Body of pancreas (tissue), 4 donors: ENCODE results near the gene ITPRIPL1. TPM values are rescaled to one million over a fixed set of nuclear protein-coding genes. Genes with fewer than 3 reads are reported as not detected.
"Not testable (repeated sequence)": the region's sequence is repeated elsewhere in the genome, so short reads cannot be mapped to it uniquely, and the experiment has no call there.

Experiments used
- ATAC-seq: fragments of 150-250 bp; one replicate; pipeline ENCODE4 v1.9.1; 2016
- DNase-seq, 4 donors: peaks; one replicate each; pipeline ENCODE4 v3.0.0-alpha.2; 2019
- H3K27ac ChIP-seq, 4 donors: fragments of 200-600 bp; sonication (generic); 1 replicate in 3 of 4; 2 replicates in 1 of 4; pipeline versions ENCODE4 v1.5.1 to v1.6.1; 2016 to 2019; ENCODE audit warnings: mild to moderate bottlenecking in 1 of 4, mixed read lengths in 1 of 4, moderate library complexity in 1 of 4
- H3K27me3 ChIP-seq, 2 donors: fragments of 200-600 bp; sonication (generic); one replicate each; pipeline ENCODE4 v1.6.0; 2016; ENCODE audit warnings: mild to moderate bottlenecking in 1 of 2
- H3K36me3 ChIP-seq, 2 donors: fragments of 200-600 bp; sonication (generic); replicated peaks in 1 of 2; 2 replicates each; pipeline ENCODE4 v1.5.1; 2016; ENCODE audit warnings: low read depth in 2 of 2; ENCODE audit not compliant: insufficient read depth in 1 of 2
- H3K4me1 ChIP-seq: fragments of 200-600 bp; sonication (generic); one replicate; pipeline ENCODE4 v1.6.0; 2016
- H3K4me3 ChIP-seq, 2 donors: fragments of 200-600 bp; sonication (generic); 1 replicate in 1 of 2; 2 replicates in 1 of 2; pipeline ENCODE4 v1.5.1; 2016 to 2019
- H3K9me3 ChIP-seq, 3 donors: fragments of 200-600 bp; sonication (generic); 1 replicate in 2 of 3; 2 replicates in 1 of 3; pipeline ENCODE4 v1.5.1; 2016
- POLR2A ChIP-seq, 3 donors: fragments of 450-650 bp; IDR thresholded peaks; one replicate each; pipeline ENCODE4 v1.6.1; 2016; ENCODE audit warnings: antibody characterized with exemption in 3 of 3, mild to moderate bottlenecking in 2 of 3
- WGBS, 2 donors: methylation state at CpG; one replicate each; pipeline ENCODE4 v1.1.5; 2017; 5-methylcytosine and 5-hydroxymethylcytosine counted together
- intact Hi-C: fragments of 100-400 bp; cut with DNase I; formaldehyde crosslinking; loops from one replicate; pipeline ENCODE4 v1.15.1; 2023
- total RNA-seq, 2 donors: library from RNA; depleted of rRNA; stranded (reverse); fragments of >200 nt; gene quantifications; one replicate each; pipeline ENCODE4 v1.1.0, GENCODE V29; 2016
- TF ChIP-seq, protein P1 (sequence below), 7 experiments: fragments of 450-650 bp in 4 of 7; fragments of 200-600 bp in 3 of 7; sonication (generic) in 3 of 7; IDR thresholded peaks; one replicate each; pipeline ENCODE4 v1.5.1; 2016 to 2019; ENCODE audit warnings: antibody characterized with exemption in 7 of 7

Gene ITPRIPL1
- 1 to 10 TPM in 1 of 2 donors, under 1 TPM in 1; 0.33 to 1.8 TPM for total RNA-seq

DNA sequence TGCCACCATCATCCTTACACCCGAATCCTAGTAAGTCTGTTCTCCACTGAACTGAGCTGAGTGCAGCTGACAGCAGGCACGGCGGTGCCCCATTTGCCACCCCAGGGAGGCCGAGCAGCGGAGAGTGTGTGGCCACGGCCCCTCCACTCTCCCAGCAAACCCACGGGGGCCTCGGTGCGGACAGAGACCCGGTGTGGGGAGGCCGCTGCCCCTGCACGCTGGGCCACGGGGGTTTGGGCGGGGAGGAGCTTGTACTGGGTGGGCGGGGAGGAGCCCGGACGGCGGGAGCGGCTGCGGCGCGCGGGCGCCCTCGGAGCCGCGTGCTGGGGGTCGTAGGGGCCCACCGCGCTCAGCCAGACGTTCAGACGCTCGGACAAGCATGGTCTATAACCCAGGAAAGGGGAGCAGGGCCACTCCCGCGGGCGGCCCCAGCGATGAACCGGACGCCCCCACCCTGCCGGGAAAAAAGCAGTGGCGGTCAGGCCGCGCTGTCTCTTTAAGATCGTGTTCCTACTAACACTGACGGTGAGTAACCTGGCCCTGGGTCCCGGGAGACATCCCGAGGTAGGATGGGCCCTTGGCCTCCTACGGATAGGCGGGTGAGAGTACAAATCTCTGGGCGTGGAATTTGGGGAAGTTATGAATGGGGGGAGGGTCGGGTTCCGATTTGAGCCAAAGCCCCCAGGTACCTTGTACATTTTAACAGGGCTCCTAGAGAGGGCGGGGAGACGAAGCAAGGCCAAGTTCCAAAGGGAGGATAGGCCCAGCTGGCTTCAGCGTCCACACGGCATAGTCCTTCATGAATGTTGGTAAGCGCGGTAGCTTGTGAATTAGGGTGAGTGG is at the start of gene ITPRIPL1:
TSS of gene ITPRIPL1 (plus strand) at position 277 of the 843 bp plus-strand sequence. CDS start at position 800, 523 bp downstream.
- H3K27ac ChIP-seq, result no peak within 1 kb of the TSS
- WGBS, 2 donors, result 3 to 7% methylated on average over 13 to 57 of the region's 58 CpGs
- H3K36me3 ChIP-seq, result no peaks in the 10 kb centered on the region
- peaks cover 0 to 7% of the 10 kb centered on the region in 2 donors for H3K27me3 ChIP-seq
- H3K9me3 ChIP-seq, result no peaks in the 10 kb centered on the region
- peak in 2 of 4 donors; percentile 22 to 24 for DNase-seq
- intact Hi-C loops, result no loop called here
- TF ChIP-seq POLR2A (IDR thresholded peaks at IDR 0.05), result no peak
- TF ChIP-seq, protein P1, sequence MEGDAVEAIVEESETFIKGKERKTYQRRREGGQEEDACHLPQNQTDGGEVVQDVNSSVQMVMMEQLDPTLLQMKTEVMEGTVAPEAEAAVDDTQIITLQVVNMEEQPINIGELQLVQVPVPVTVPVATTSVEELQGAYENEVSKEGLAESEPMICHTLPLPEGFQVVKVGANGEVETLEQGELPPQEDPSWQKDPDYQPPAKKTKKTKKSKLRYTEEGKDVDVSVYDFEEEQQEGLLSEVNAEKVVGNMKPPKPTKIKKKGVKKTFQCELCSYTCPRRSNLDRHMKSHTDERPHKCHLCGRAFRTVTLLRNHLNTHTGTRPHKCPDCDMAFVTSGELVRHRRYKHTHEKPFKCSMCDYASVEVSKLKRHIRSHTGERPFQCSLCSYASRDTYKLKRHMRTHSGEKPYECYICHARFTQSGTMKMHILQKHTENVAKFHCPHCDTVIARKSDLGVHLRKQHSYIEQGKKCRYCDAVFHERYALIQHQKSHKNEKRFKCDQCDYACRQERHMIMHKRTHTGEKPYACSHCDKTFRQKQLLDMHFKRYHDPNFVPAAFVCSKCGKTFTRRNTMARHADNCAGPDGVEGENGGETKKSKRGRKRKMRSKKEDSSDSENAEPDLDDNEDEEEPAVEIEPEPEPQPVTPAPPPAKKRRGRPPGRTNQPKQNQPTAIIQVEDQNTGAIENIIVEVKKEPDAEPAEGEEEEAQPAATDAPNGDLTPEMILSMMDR (IDR thresholded peaks at IDR 0.05), result no peak
- H3K4me1 ChIP-seq, result peaks cover 21% of the 10 kb centered on the region
- peak within 1 kb of the TSS; percentile 36 to 47 for H3K4me3 ChIP-seq
- peak; percentile 31 for ATAC-seq

GRCh38 chr2:96276787-96277499 is 48.2 kb upstream of the ITPRIPL1 start:
- no peaks in the 10 kb centered on the region for H3K9me3 ChIP-seq
- DNase-seq (no peak), ATAC-seq (no peak)
- H3K4me3 ChIP-seq, result no peak overlapping the region
- H3K36me3 ChIP-seq, result peaks cover 19 to 50% of the 10 kb centered on the region in 2 donors
- H3K27me3 ChIP-seq, result no peaks in the 10 kb centered on the region
- no peaks in the 10 kb centered on the region for H3K4me1 ChIP-seq
- TF ChIP-seq, protein P1 (IDR thresholded peaks at IDR 0.05), result no peak
- TF ChIP-seq POLR2A (IDR thresholded peaks at IDR 0.05), result no peak
- no peak overlapping the region for H3K27ac ChIP-seq
- 93% methylated on average over 16 to 21 of the region's 21 CpGs for WGBS, 2 donors
- intact Hi-C loops, result no loop called here

GRCh38 chr2:96287273-96287856 is 37.8 kb upstream of the ITPRIPL1 start:
- TF ChIP-seq POLR2A (IDR thresholded peaks at IDR 0.05), result no peak
- TF ChIP-seq, protein P1 (IDR thresholded peaks at IDR 0.05), result no peak
- H3K36me3 ChIP-seq, result peaks cover 63 to 88% of the 10 kb centered on the region in 2 donors
- no peak for DNase-seq
- WGBS, 2 donors, result 83 to 85% methylated on average over 5 to 6 of the region's 6 CpGs
- H3K27ac ChIP-seq, result no peak overlapping the region
- no peaks in the 10 kb centered on the region for H3K9me3 ChIP-seq
- ATAC-seq, result no peak
- no peak overlapping the region for H3K4me3 ChIP-seq
- no peaks in the 10 kb centered on the region for H3K27me3 ChIP-seq
- intact Hi-C loops, result no loop called here
- no peaks in the 10 kb centered on the region for H3K4me1 ChIP-seq

- intact Hi-C loops, result no loop called here
- Histone ChIP-seq H3K4me3 (no peak overlapping the region), H3K36me3 (peaks cover 36 to 79% of the 10 kb centered on the region in 2 donors), H3K4me1 (no peaks in the 10 kb centered on the region), H3K27me3 (no peaks in the 10 kb centered on the region), H3K9me3 (no peaks in the 10 kb centered on the region), H3K27ac (no peak overlapping the region)
- no peak for ATAC-seq
- DNase-seq, result no peak
- TF ChIP-seq, protein P1 (IDR thresholded peaks at IDR 0.05), result no peak
- TF ChIP-seq POLR2A (IDR thresholded peaks at IDR 0.05), result no peak
- 78 to 89% methylated on average over 5 of the region's 5 CpGs for WGBS, 2 donors
These were observed 33.4 kb upstream of the ITPRIPL1 start for GRCh38 chr2:96291751-96292150.

DNA sequence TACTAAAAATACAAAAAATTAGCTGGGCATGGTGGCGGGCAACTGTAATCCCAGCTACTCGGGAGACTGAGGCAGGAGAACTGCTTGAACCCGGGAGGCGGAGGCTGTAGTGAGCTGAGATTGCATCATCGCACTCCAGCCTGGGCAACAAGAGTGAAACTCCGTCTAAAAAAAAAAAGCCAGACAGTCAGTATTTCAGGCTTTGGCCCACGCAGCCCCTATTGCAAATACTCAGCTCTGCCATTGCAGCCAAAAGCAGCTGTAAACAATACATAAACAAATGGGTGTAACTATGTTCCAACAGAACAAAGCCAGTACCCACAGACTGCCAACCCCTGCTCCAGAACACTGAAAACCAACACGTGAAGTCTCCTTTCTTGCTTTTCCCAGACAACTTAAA is 30.8 kb upstream of the ITPRIPL1 start:
- H3K4me1 ChIP-seq, intact Hi-C loops, H3K9me3 ChIP-seq, H3K4me3 ChIP-seq, H3K27ac ChIP-seq, ATAC-seq, DNase-seq, H3K27me3 ChIP-seq: not testable (repeated sequence)
- peaks cover 30 to 81% of the 10 kb centered on the region in 2 donors for H3K36me3 ChIP-seq
- WGBS, 2 donors, result 79 to 89% methylated on average over 8 of the region's 8 CpGs
